SK-N-SH (cell line): Measurements from ENCODE around the gene TSHZ2.

Experiments
- CTCF ChIP-seq: fragments of 200-600 bp; sonication (generic); IDR thresholded peaks from 2 replicates; pipeline ENCODE4 v1.6.1; 2017; ENCODE audit warnings: antibody characterized with exemption, mild to moderate bottlenecking, moderate library complexity
- ELF1 ChIP-seq: IDR thresholded peaks from 2 replicates; pipeline ENCODE4 v1.4.0; 2012
- EP300 ChIP-seq, 2 experiments: IDR thresholded peaks; 2 replicates each; pipeline versions ENCODE4 v1.4.0 to v1.6.1; 2012; ENCODE audit warnings: borderline replicate concordance in 1 of 2, low read depth in 1 of 2, low read length in 1 of 2
- GABPA ChIP-seq: IDR thresholded peaks from 2 replicates; pipeline ENCODE4 v1.4.0; 2012; ENCODE audit warnings: low read depth, mild to moderate bottlenecking
- POLR2AphosphoS5 ChIP-seq: IDR thresholded peaks from 2 replicates; pipeline ENCODE4 v1.6.1; 2012; ENCODE audit warnings: low read depth, low read length
- RAD21 ChIP-seq: IDR thresholded peaks from 2 replicates; pipeline ENCODE4 v1.6.1; 2012; ENCODE audit warnings: mild to moderate bottlenecking, low read length
- RXRA ChIP-seq: IDR thresholded peaks from 2 replicates; pipeline ENCODE4 v1.4.0; 2012; ENCODE audit warnings: low read depth, mild to moderate bottlenecking, borderline replicate concordance
- SIN3A ChIP-seq: IDR thresholded peaks from 2 replicates; pipeline ENCODE4 v1.6.1; 2012; ENCODE audit warnings: low read depth, mild to moderate bottlenecking, low read length, moderate library complexity, borderline replicate concordance
- TCF12 ChIP-seq: IDR thresholded peaks from 2 replicates; pipeline ENCODE4 v1.4.0; 2012
- TEAD4 ChIP-seq: IDR thresholded peaks from 2 replicates; pipeline ENCODE4 v1.4.0; 2012; ENCODE audit warnings: mild to moderate bottlenecking, borderline replicate concordance; ENCODE audit not compliant: insufficient read depth
- USF1 ChIP-seq: IDR thresholded peaks from 2 replicates; pipeline ENCODE4 v1.4.0; 2012; ENCODE audit warnings: low read depth, borderline replicate concordance
- USF2 ChIP-seq: fragments of 150-350 bp; IDR thresholded peaks from 2 replicates; pipeline ENCODE4 v1.6.1; 2017; ENCODE audit warnings: antibody characterized with exemption, low read length, low read depth, borderline replicate concordance
- TF ChIP-seq, protein P1 (sequence below): IDR thresholded peaks from 2 replicates; pipeline ENCODE4 v1.4.0; 2012; ENCODE audit warnings: low read depth, borderline replicate concordance
- TF ChIP-seq, protein P2 (sequence below): IDR thresholded peaks from 2 replicates; pipeline ENCODE4; 2012

DNA sequence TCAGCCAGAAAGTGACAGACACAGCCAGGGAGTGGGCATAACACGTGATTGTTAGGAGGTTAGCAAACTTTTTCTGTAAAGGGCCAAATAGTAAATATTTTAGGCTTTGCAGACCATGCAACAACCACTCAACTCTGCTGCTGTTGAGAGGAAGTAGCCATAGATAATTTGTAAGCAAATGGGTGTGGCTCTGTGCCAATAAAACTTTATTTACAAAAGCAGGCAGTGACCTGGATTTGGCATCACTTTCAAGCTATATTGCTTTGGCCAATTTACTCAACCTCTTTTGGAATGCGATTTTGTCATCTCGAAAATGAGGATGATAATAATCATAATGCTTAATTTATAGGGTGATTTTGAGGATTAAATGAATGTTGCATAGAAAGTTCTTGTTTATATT lies 152.6 kb downstream of the TSHZ2 start:
- TF ChIP-seq CTCF = no peak
- no peak for TF ChIP-seq EP300 (IDR thresholded peaks at IDR 0.05; ENCODE audit: borderline replicate concordance in 1 of 2, low read depth in 1 of 2, low read length in 1 of 2)
- TF ChIP-seq, protein P1, sequence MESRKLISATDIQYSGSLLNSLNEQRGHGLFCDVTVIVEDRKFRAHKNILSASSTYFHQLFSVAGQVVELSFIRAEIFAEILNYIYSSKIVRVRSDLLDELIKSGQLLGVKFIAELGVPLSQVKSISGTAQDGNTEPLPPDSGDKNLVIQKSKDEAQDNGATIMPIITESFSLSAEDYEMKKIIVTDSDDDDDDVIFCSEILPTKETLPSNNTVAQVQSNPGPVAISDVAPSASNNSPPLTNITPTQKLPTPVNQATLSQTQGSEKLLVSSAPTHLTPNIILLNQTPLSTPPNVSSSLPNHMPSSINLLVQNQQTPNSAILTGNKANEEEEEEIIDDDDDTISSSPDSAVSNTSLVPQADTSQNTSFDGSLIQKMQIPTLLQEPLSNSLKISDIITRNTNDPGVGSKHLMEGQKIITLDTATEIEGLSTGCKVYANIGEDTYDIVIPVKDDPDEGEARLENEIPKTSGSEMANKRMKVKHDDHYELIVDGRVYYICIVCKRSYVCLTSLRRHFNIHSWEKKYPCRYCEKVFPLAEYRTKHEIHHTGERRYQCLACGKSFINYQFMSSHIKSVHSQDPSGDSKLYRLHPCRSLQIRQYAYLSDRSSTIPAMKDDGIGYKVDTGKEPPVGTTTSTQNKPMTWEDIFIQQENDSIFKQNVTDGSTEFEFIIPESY = no peak
- TF ChIP-seq RXRA = no peak
- no peak for TF ChIP-seq POLR2AphosphoS5
- no peak for TF ChIP-seq SIN3A
- no peak for TF ChIP-seq TEAD4
- no peak for TF ChIP-seq USF1
- TF ChIP-seq USF2 = no peak
- no peak for TF ChIP-seq ELF1
- TF ChIP-seq, protein P2, sequence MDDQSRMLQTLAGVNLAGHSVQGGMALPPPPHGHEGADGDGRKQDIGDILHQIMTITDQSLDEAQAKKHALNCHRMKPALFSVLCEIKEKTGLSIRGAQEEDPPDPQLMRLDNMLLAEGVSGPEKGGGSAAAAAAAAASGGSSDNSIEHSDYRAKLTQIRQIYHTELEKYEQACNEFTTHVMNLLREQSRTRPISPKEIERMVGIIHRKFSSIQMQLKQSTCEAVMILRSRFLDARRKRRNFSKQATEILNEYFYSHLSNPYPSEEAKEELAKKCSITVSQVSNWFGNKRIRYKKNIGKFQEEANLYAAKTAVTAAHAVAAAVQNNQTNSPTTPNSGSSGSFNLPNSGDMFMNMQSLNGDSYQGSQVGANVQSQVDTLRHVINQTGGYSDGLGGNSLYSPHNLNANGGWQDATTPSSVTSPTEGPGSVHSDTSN = no peak
- no peak for TF ChIP-seq RAD21
- TF ChIP-seq GABPA = no peak
- TF ChIP-seq TCF12 = no peak
